Measurements from ENCODE around the gene HHIP. TPM values are rescaled to one million over a fixed set of nuclear protein-coding genes. Genes with fewer than 3 reads are reported as not detected.

HHIP gene
- polyA plus RNA-seq, 1 donor, result 18.6 TPM

DNA sequence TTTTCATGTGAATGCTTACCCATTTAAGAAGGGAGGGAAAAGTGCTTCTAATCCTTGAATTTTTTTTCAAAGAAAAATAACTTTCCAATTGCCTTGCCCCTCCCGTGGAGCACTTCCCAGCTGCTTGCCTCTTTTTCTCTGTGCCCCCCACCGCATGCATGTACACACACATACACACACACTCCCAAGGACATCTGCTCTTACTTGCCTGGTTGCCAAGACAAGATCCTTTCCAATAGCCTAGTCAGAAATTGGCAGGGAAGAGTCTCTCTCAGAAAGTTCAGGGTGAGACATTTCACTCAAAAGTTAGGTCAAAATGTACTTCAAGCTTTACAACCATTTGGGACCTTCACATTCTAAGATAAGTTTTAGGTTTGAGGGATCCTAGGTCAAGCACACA, 10.9 kb downstream of the HHIP start:
- no peak for DNase-seq

GRCh38 chr4:144658015-144658567, 12.1 kb downstream of the HHIP start:
- Histone ChIP-seq H3K4me3 (ENCODE audit: low read length) (no peak overlapping the region), H3K27me3 (ENCODE audit: control insufficient read depth, insufficient read depth, low read length) (no peaks in the 10 kb centered on the region), H3K9me3 (ENCODE audit: control insufficient read depth, low read depth, low read length) (no peaks in the 10 kb centered on the region), H3K36me3 (ENCODE audit: control insufficient read depth, insufficient read depth, low read length) (no peaks in the 10 kb centered on the region), H3K4me1 (ENCODE audit: control insufficient read depth, insufficient read depth, low read length) (no peaks in the 10 kb centered on the region), H3K27ac (ENCODE audit: low read length) (no peak overlapping the region)
- no peak for DNase-seq
- WGBS (ENCODE audit: insufficient coverage, low lambda C conversion rate), result 100% methylated on average over 4 of the region's 8 CpGs

More for the DNA sequence above, 10.9 kb downstream of the HHIP start:
- no peaks in the 10 kb centered on the region for H3K9me3 ChIP-seq (ENCODE audit: control insufficient read depth, low read depth, low read length)
- H3K27ac ChIP-seq (ENCODE audit: low read length), result no peak overlapping the region
- WGBS (ENCODE audit: insufficient coverage, low lambda C conversion rate), result no CpG with 5 or more reads among the region's 2 CpGs
- no peak overlapping the region for H3K4me3 ChIP-seq (ENCODE audit: low read length)
- no peaks in the 10 kb centered on the region for H3K27me3 ChIP-seq (ENCODE audit: control insufficient read depth, insufficient read depth, low read length)
- no peaks in the 10 kb centered on the region for H3K36me3 ChIP-seq (ENCODE audit: control insufficient read depth, insufficient read depth, low read length)
- H3K4me1 ChIP-seq (ENCODE audit: control insufficient read depth, insufficient read depth, low read length), result no peaks in the 10 kb centered on the region

- WGBS (ENCODE audit: insufficient coverage, low lambda C conversion rate), result no CpG with 5 or more reads among the region's 1 CpG
- no peak for DNase-seq
- no peaks in the 10 kb centered on the region for H3K4me1 ChIP-seq (ENCODE audit: control insufficient read depth, insufficient read depth, low read length)
- no peaks in the 10 kb centered on the region for H3K27me3 ChIP-seq (ENCODE audit: control insufficient read depth, insufficient read depth, low read length)
- H3K27ac ChIP-seq (ENCODE audit: low read length), result no peak overlapping the region
- no peaks in the 10 kb centered on the region for H3K9me3 ChIP-seq (ENCODE audit: control insufficient read depth, low read depth, low read length)
- H3K4me3 ChIP-seq (ENCODE audit: low read length), result no peak overlapping the region
- no peaks in the 10 kb centered on the region for H3K36me3 ChIP-seq (ENCODE audit: control insufficient read depth, insufficient read depth, low read length)
These were observed 12.9 kb downstream of the HHIP start for GRCh38 chr4:144658903-144659302.

DNA sequence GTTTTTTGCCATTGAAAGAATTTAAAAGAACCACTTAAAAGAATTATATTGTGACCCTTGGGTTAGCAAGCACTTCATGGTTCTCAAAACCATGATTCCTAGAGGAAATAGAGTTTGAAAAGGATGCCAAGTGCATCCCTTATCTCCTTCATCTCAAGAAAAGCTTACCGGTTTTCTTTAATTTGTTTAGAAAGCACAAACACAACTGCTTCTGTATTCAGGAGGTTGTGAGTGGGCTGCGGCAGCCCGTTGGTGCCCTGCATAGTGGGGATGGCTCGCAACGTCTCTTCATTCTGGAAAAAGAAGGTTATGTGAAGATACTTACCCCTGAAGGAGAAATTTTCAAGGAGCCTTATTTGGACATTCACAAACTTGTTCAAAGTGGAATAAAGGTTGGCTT, 13.5 kb downstream of the HHIP start:
- no peak for DNase-seq
- WGBS (ENCODE audit: insufficient coverage, low lambda C conversion rate), result no CpG with 5 or more reads among the region's 5 CpGs
- no peaks in the 10 kb centered on the region for H3K27me3 ChIP-seq (ENCODE audit: control insufficient read depth, insufficient read depth, low read length)

GRCh38 chr4:144663834-144664475, 18.0 kb downstream of the HHIP start:
- no peak for DNase-seq
- H3K36me3 ChIP-seq (ENCODE audit: control insufficient read depth, insufficient read depth, low read length), result no peaks in the 10 kb centered on the region
- H3K27me3 ChIP-seq (ENCODE audit: control insufficient read depth, insufficient read depth, low read length), result no peaks in the 10 kb centered on the region
- no peaks in the 10 kb centered on the region for H3K4me1 ChIP-seq (ENCODE audit: control insufficient read depth, insufficient read depth, low read length)
- H3K27ac ChIP-seq (ENCODE audit: low read length), result no peak overlapping the region
- no peak overlapping the region for H3K4me3 ChIP-seq (ENCODE audit: low read length)
- H3K9me3 ChIP-seq (ENCODE audit: control insufficient read depth, low read depth, low read length), result no peaks in the 10 kb centered on the region
- no CpG with 5 or more reads among the region's 7 CpGs for WGBS (ENCODE audit: insufficient coverage, low lambda C conversion rate)

More for the DNA sequence above, 13.5 kb downstream of the HHIP start:
- Histone ChIP-seq H3K4me3 (ENCODE audit: low read length) (no peak overlapping the region), H3K9me3 (ENCODE audit: control insufficient read depth, low read depth, low read length) (no peaks in the 10 kb centered on the region), H3K36me3 (ENCODE audit: control insufficient read depth, insufficient read depth, low read length) (no peaks in the 10 kb centered on the region), H3K4me1 (ENCODE audit: control insufficient read depth, insufficient read depth, low read length) (no peaks in the 10 kb centered on the region), H3K27ac (ENCODE audit: low read length) (no peak overlapping the region)

GRCh38 chr4:144666539-144667175, 20.7 kb downstream of the HHIP start:
- Histone ChIP-seq H3K9me3 (ENCODE audit: control insufficient read depth, low read depth, low read length) (no peaks in the 10 kb centered on the region), H3K4me1 (ENCODE audit: control insufficient read depth, insufficient read depth, low read length) (no peaks in the 10 kb centered on the region), H3K27ac (ENCODE audit: low read length) (no peak overlapping the region), H3K27me3 (ENCODE audit: control insufficient read depth, insufficient read depth, low read length) (no peaks in the 10 kb centered on the region), H3K4me3 (ENCODE audit: low read length) (no peak overlapping the region), H3K36me3 (ENCODE audit: control insufficient read depth, insufficient read depth, low read length) (no peaks in the 10 kb centered on the region)
- no peak for DNase-seq
- no CpG with 5 or more reads among the region's 2 CpGs for WGBS (ENCODE audit: insufficient coverage, low lambda C conversion rate)

GRCh38 chr4:144667500-144667899, 21.5 kb downstream of the HHIP start:
- no peaks in the 10 kb centered on the region for H3K9me3 ChIP-seq (ENCODE audit: control insufficient read depth, low read depth, low read length)
- H3K27me3 ChIP-seq (ENCODE audit: control insufficient read depth, insufficient read depth, low read length), result no peaks in the 10 kb centered on the region
- H3K27ac ChIP-seq (ENCODE audit: low read length), result no peak overlapping the region
- no peaks in the 10 kb centered on the region for H3K4me1 ChIP-seq (ENCODE audit: control insufficient read depth, insufficient read depth, low read length)
- H3K4me3 ChIP-seq (ENCODE audit: low read length), result no peak overlapping the region
- no peaks in the 10 kb centered on the region for H3K36me3 ChIP-seq (ENCODE audit: control insufficient read depth, insufficient read depth, low read length)
- WGBS (ENCODE audit: insufficient coverage, low lambda C conversion rate), result no CpG with 5 or more reads among the region's 2 CpGs
- no peak for DNase-seq

DNA sequence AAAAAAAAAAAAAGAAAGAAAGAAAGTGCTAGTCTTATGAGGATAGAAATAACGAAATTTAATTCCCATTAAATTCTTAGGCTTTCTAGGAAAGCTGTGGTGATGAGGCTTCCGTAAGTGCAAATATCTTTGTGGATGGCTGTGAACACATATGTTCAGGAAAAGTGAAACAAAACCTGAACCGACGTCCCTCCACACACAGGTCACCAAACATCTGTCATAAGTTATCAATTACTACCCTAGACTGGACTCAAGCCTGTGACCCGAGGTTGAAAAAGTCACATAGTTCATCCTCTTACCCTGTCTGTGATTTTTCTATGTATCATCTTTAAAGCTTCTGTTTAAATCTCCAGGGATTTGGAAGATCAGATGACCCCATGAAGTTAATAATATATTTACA, 24.8 kb downstream of the HHIP start:
- no peaks in the 10 kb centered on the region for H3K9me3 ChIP-seq (ENCODE audit: control insufficient read depth, low read depth, low read length)
- no peaks in the 10 kb centered on the region for H3K36me3 ChIP-seq (ENCODE audit: control insufficient read depth, insufficient read depth, low read length)
- no peaks in the 10 kb centered on the region for H3K4me1 ChIP-seq (ENCODE audit: control insufficient read depth, insufficient read depth, low read length)
- H3K27me3 ChIP-seq (ENCODE audit: control insufficient read depth, insufficient read depth, low read length), result no peaks in the 10 kb centered on the region
- WGBS (ENCODE audit: insufficient coverage, low lambda C conversion rate), result 60% methylated on average over 2 of the region's 5 CpGs
- no peak overlapping the region for H3K27ac ChIP-seq (ENCODE audit: low read length)
- H3K4me3 ChIP-seq (ENCODE audit: low read length), result no peak overlapping the region
- DNase-seq, result no peak

- no peaks in the 10 kb centered on the region for H3K4me1 ChIP-seq (ENCODE audit: control insufficient read depth, insufficient read depth, low read length)
- WGBS (ENCODE audit: insufficient coverage, low lambda C conversion rate), result no CpG with 5 or more reads among the region's 1 CpG
- no peaks in the 10 kb centered on the region for H3K27me3 ChIP-seq (ENCODE audit: control insufficient read depth, insufficient read depth, low read length)
- no peaks in the 10 kb centered on the region for H3K36me3 ChIP-seq (ENCODE audit: control insufficient read depth, insufficient read depth, low read length)
- H3K4me3 ChIP-seq (ENCODE audit: low read length), result no peak overlapping the region
- no peak for DNase-seq
- no peaks in the 10 kb centered on the region for H3K9me3 ChIP-seq (ENCODE audit: control insufficient read depth, low read depth, low read length)
- no peak overlapping the region for H3K27ac ChIP-seq (ENCODE audit: low read length)
These were observed 28.8 kb downstream of the HHIP start for GRCh38 chr4:144674711-144675110.

GRCh38 chr4:144681806-144682205, 35.9 kb downstream of the HHIP start:
- Histone ChIP-seq H3K4me1 (ENCODE audit: control insufficient read depth, insufficient read depth, low read length) (no peaks in the 10 kb centered on the region), H3K9me3 (ENCODE audit: control insufficient read depth, low read depth, low read length) (no peaks in the 10 kb centered on the region), H3K4me3 (ENCODE audit: low read length) (no peak overlapping the region), H3K27ac (ENCODE audit: low read length) (no peak overlapping the region), H3K36me3 (ENCODE audit: control insufficient read depth, insufficient read depth, low read length) (no peaks in the 10 kb centered on the region), H3K27me3 (ENCODE audit: control insufficient read depth, insufficient read depth, low read length) (no peaks in the 10 kb centered on the region)
- DNase-seq, result no peak
- WGBS (ENCODE audit: insufficient coverage, low lambda C conversion rate), result 69% methylated on average over 3 of the region's 3 CpGs

DNA sequence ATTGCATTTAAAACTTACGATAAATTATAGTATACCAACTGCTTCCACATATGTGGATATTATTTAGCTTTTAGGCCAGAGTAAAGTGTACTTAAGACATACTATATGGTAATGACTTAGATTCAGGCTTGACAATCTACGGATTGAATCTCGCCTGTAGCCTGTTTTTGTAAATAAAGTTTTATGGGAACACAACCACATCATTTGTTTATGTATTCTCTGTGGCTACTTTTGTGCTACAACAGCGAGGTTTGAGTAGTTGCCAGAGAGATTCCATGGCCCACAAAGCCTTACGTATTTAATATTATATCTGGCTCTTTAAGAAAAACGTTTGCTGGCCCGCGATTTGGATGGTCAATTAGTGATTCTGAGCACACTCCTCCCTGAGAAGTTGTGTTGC, 37.6 kb downstream of the HHIP start:
- Histone ChIP-seq H3K9me3 (ENCODE audit: control insufficient read depth, low read depth, low read length) (no peaks in the 10 kb centered on the region), H3K4me3 (ENCODE audit: low read length) (no peak overlapping the region), H3K4me1 (ENCODE audit: control insufficient read depth, insufficient read depth, low read length) (no peaks in the 10 kb centered on the region), H3K27ac (ENCODE audit: low read length) (no peak overlapping the region), H3K36me3 (ENCODE audit: control insufficient read depth, insufficient read depth, low read length) (no peaks in the 10 kb centered on the region), H3K27me3 (ENCODE audit: control insufficient read depth, insufficient read depth, low read length) (no peaks in the 10 kb centered on the region)
- 100% methylated on average over 2 of the region's 8 CpGs for WGBS (ENCODE audit: insufficient coverage, low lambda C conversion rate)
- DNase-seq, result no peak

Data from large intestine (tissue), 3 donors.